Measurements from ENCODE around the gene TTR.

DNA sequence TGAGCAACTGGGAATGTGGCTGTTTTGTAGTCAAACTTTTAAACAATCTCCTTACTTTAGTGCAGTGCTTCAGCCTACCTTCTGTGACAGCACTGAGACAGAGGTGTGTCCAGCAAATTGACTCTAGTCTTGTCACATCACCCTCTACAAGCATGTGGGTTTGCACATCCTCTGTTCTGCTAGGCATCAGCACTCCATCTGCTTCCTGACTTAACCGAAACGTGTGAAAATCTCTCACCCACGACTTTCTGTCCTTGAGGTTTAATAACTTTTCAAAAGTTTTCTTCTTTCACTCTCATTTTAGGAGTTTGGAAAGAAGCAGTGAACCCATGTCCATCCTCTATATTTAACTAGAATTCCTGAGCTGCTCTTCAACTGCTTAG is 42.6 kb downstream of the TTR start:
- TF ChIP-seq, protein P1, sequence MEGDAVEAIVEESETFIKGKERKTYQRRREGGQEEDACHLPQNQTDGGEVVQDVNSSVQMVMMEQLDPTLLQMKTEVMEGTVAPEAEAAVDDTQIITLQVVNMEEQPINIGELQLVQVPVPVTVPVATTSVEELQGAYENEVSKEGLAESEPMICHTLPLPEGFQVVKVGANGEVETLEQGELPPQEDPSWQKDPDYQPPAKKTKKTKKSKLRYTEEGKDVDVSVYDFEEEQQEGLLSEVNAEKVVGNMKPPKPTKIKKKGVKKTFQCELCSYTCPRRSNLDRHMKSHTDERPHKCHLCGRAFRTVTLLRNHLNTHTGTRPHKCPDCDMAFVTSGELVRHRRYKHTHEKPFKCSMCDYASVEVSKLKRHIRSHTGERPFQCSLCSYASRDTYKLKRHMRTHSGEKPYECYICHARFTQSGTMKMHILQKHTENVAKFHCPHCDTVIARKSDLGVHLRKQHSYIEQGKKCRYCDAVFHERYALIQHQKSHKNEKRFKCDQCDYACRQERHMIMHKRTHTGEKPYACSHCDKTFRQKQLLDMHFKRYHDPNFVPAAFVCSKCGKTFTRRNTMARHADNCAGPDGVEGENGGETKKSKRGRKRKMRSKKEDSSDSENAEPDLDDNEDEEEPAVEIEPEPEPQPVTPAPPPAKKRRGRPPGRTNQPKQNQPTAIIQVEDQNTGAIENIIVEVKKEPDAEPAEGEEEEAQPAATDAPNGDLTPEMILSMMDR (IDR thresholded peaks at IDR 0.05), result no peak
- TF ChIP-seq EP300 (IDR thresholded peaks at IDR 0.05), result no peak
